GM12873 (cell line): ENCODE measurements around the gene SUCLG2.

ENCODE experiments used
- CTCF ChIP-seq: IDR thresholded peaks from 2 replicates; pipeline ENCODE4 v1.5.1; 2012; ENCODE audit warnings: low read depth, mild to moderate bottlenecking, moderate library complexity, low read length, control low read depth; ENCODE audit not compliant: insufficient read depth; ENCODE audit errors: missing control alignments

SUCLG2 gene

GRCh38 chr3:67650084-67650483, 4.3 kb downstream of the SUCLG2 start:
- no peak for TF ChIP-seq CTCF

- TF ChIP-seq CTCF: no peak
Observed at GRCh38 chr3:67649681-67650080, 4.7 kb downstream of the SUCLG2 start.

GRCh38 chr3:67648701-67649100, 5.7 kb downstream of the SUCLG2 start:
- TF ChIP-seq CTCF: no peak

GRCh38 chr3:67648229-67648628, 6.2 kb downstream of the SUCLG2 start:
- TF ChIP-seq CTCF: no peak

GRCh38 chr3:67647390-67647878, 7.0 kb downstream of the SUCLG2 start:
- TF ChIP-seq CTCF: no peak

GRCh38 chr3:67646586-67647234, 7.7 kb downstream of the SUCLG2 start:
- TF ChIP-seq CTCF: no peak

GRCh38 chr3:67644827-67645226, 9.6 kb downstream of the SUCLG2 start:
- TF ChIP-seq CTCF: no peak
